Epithelial cell of esophagus (primary cell): Measurements from ENCODE around the gene SHLD1.

ENCODE experiments used
- DNase-seq: peaks from one replicate; pipeline ENCODE4 v3.0.0; 2010; ENCODE audit warnings: low read depth
- H3K4me3 ChIP-seq: 2 replicates; pipeline ENCODE4 v1.5.1; 2011; ENCODE audit warnings: mild to moderate bottlenecking, low read length, control low read depth
- TF ChIP-seq, protein P1 (sequence below): IDR thresholded peaks from 2 replicates; pipeline ENCODE4 v1.5.1; 2011; ENCODE audit warnings: low read depth, mild to moderate bottlenecking, low read length, control low read depth, inconsistent platforms; ENCODE audit not compliant: insufficient read depth; ENCODE audit errors: missing control alignments

The SHLD1 gene

DNA sequence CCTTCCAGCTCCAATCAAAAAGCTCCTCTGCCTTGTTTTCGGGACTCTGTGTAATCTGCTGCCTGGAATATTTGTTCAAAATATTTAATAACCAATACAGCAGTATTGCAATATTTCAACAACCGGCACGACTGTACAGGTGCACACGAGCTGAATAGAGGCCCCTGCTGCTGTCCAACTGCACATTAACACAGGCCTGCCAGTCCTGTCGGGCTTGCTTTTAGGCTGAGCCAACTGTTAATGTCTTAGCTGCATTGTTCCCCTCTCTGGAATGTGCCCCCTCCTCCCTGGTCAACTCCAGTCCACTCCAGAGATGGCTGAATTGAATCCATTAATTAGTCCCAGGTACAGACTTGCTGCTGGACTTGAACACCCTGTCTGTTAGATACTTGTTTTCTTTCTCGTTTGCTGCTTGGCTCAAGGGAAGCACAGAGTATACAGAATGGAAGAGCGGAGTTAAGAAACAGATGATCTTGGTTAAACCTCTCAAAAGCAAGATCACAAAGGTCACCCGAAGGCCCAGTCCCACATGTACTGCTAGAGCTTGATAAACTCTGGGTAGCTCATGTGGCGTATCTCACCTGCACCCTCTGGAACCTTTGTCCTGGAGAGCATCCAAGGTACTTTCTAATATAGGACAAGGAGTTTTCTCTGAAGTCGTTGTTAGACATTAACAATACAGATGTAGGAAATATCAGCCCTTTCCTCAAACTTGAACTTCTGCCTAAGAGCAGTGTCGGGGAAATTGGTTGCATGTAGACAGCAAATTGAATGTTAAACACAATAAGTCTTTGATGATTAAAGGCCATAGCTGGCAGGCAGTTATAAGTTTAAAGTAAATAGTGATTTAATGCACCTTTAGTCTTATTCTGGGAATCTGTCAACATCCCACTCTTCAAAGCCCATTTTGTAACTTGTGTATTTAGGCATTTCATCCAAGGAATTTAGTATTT lies 31.9 kb downstream of the SHLD1 start:
- TF ChIP-seq, protein P1, sequence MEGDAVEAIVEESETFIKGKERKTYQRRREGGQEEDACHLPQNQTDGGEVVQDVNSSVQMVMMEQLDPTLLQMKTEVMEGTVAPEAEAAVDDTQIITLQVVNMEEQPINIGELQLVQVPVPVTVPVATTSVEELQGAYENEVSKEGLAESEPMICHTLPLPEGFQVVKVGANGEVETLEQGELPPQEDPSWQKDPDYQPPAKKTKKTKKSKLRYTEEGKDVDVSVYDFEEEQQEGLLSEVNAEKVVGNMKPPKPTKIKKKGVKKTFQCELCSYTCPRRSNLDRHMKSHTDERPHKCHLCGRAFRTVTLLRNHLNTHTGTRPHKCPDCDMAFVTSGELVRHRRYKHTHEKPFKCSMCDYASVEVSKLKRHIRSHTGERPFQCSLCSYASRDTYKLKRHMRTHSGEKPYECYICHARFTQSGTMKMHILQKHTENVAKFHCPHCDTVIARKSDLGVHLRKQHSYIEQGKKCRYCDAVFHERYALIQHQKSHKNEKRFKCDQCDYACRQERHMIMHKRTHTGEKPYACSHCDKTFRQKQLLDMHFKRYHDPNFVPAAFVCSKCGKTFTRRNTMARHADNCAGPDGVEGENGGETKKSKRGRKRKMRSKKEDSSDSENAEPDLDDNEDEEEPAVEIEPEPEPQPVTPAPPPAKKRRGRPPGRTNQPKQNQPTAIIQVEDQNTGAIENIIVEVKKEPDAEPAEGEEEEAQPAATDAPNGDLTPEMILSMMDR = no peak
- H3K4me3 ChIP-seq = no peak overlapping the region
- DNase-seq = no peak

DNA sequence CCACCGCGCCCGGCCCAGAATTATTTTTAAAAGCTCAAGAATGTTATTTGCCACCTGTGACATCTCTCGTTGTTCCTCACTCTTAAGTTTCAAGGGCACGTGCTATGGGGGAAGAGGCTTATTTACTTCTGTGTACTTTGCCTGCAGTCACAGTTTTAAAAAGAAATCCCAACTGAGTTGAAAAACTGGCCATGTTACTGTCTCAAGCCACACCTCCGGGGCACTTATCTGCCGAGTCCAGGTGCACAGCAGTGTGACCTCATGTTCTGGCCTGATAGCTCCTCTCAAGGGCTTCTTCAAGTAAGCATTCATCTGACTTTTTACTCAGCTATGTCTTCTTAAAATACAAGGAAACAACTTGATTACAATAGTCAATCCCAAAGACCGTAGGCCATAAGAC lies 34.5 kb downstream of the SHLD1 start:
- peak; percentile 58 for DNase-seq
- no peak overlapping the region for H3K4me3 ChIP-seq
- TF ChIP-seq, protein P1 = no peak

DNA sequence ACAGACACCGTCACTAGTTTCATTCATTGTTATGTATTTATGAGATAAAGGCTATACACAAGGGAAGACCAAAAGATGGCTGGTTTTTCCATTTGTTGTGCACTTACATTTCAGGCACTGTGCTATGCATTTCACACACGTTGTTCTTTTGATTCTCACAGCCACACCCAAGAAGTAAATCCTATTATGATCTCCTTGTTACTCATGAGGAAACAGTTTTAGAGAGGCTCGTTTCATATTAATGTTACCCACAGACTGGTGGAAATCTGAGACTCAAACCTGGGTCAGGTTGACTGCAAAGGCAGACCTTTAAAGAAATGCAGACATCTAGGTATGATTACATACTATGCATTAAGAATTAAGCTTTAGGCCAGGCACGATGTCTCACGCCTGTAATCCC lies 34.9 kb downstream of the SHLD1 start:
- H3K4me3 ChIP-seq = no peak overlapping the region
- DNase-seq = peak; percentile 84
- TF ChIP-seq, protein P1 = no peak

DNA sequence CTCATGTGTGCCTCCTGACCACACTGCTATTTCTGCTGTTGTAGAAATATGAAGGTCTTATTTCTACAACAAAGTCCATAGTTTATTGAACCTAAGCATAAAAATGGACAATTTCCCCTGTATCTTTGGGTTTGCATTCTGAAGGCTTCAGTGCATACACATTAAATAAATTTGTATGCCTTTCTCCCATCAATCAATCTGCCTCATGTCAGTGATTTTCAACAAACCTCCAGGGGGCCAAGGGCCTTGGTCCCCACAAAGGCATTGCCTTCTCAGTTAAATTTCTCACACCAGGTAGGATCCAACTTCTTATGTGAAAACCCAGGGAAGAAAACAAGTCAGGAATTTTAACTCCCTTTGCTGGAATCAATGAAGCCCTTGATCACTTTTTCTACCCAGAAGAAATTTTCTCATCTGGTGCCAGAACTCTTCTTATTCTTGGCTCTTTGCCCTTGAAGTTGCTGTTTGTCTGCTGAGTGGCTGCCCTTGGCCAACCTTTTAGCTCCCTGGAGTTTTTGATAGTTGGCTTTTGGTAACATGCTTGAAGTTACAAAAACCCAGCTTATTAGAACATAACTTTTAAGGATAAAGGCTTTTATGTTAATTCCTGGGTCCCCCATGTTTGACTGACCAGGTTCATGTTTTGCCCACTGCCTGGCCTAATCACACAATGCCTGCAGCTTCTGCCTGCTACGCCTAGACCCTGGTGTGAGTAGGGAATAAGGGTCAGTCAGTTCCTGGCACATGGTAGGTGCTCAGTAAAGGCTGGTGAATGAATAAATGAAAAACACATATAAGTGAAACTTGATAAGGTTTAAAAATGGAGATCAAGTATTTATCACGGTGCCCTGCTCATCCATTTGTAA lies 37.0 kb downstream of the SHLD1 start:
- no peak overlapping the region for H3K4me3 ChIP-seq
- peak; percentile 15 for DNase-seq
- TF ChIP-seq, protein P1 = no peak

DNA sequence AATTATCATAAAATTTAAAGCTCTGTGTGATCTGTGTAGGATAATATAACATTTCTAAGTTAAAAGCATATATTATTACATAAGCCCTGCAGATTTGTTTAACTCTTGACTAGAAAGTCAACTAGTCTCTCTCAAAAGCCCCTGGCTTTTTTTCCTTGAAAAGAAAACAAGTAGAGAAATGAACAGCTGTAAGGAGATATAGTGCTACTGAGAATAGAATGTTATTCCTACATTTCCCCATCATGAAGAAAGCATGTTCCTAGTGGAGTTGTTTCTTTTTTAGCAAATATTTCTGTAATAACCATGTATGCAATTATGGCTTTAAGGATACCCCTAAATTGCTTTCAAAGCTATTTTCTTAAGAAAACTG lies 37.6 kb downstream of the SHLD1 start:
- DNase-seq = no peak
- TF ChIP-seq, protein P1 = no peak
- no peak overlapping the region for H3K4me3 ChIP-seq

DNA sequence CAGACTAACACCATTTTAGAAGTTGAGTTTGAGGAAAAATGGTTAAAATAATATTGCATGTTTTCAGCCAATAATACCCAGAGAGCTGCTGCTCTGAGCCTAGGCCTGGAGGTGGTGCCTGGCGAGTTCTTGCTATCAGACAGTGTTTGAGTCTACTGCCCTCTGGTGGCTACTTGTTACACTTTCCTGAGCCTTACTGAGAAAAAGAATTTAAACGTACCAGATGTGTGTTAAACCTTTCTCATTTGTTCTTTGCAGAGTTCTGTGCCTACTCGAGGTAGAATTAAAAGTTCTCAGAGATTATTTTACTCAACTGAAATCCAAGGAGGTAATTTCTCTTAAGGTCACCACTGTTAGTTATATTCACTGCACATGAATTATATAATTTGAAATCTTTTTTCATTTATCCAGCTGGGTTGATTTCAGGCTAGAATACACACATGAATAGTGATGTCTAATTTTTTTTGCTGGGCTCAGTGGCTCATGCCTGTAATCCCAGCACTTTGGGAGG lies 38.2 kb downstream of the SHLD1 start:
- H3K4me3 ChIP-seq = no peak overlapping the region
- DNase-seq = peak; percentile 92
- TF ChIP-seq, protein P1 = peak; percentile 88
